ENCODE measurements around the gene DTNBP1. TPM values are rescaled to one million over a fixed set of nuclear protein-coding genes. Genes with fewer than 3 reads are reported as not detected.

Gene DTNBP1
- total RNA-seq, 1 donor from 2014 or later: 17.2 TPM

- Mint-ChIP-seq H3K9me3 (no peaks in the 10 kb centered on the region), H3K27ac (no peak overlapping the region), H3K4me1 (ENCODE audit: low read depth) (no peaks in the 10 kb centered on the region), H3K36me3 (ENCODE audit: low read depth) (peaks cover 3% of the 10 kb centered on the region), H3K27me3 (ENCODE audit: insufficient read depth) (no peaks in the 10 kb centered on the region), H3K4me3 (no peak overlapping the region)
- intact Hi-C loops (cut with micrococcal nuclease): no loop called here
- no peak for DNase-seq (ENCODE audit: low spot score)
Observed at GRCh38 chr6:15536198-15536955, 126.5 kb downstream of the DTNBP1 start.

GRCh38 chr6:15535495-15536197 is 127.2 kb downstream of the DTNBP1 start:
- intact Hi-C loops (cut with micrococcal nuclease): no loop called here
- H3K4me1 Mint-ChIP-seq (ENCODE audit: low read depth): peaks cover 2% of the 10 kb centered on the region
- no peak overlapping the region for H3K27ac Mint-ChIP-seq
- peaks cover 8% of the 10 kb centered on the region for H3K36me3 Mint-ChIP-seq (ENCODE audit: low read depth)
- H3K4me3 Mint-ChIP-seq: no peak overlapping the region
- DNase-seq (ENCODE audit: low spot score): no peak
- no peaks in the 10 kb centered on the region for H3K27me3 Mint-ChIP-seq (ENCODE audit: insufficient read depth)
- H3K9me3 Mint-ChIP-seq: no peaks in the 10 kb centered on the region

- no peak for DNase-seq (ENCODE audit: low spot score)
- Mint-ChIP-seq H3K36me3 (ENCODE audit: low read depth) (peaks cover 8% of the 10 kb centered on the region), H3K27ac (no peak overlapping the region), H3K4me1 (ENCODE audit: low read depth) (peaks cover 6% of the 10 kb centered on the region), H3K4me3 (no peak overlapping the region), H3K9me3 (no peaks in the 10 kb centered on the region), H3K27me3 (ENCODE audit: insufficient read depth) (no peaks in the 10 kb centered on the region)
- intact Hi-C loops (cut with micrococcal nuclease): no loop called here
Observed at GRCh38 chr6:15534974-15535373, 127.9 kb downstream of the DTNBP1 start.

GRCh38 chr6:15533379-15534026 is 129.3 kb downstream of the DTNBP1 start:
- no peak overlapping the region for H3K27ac Mint-ChIP-seq
- DNase-seq (ENCODE audit: low spot score): no peak
- H3K4me1 Mint-ChIP-seq (ENCODE audit: low read depth): peaks cover 6% of the 10 kb centered on the region
- peaks cover 5% of the 10 kb centered on the region for H3K36me3 Mint-ChIP-seq (ENCODE audit: low read depth)
- H3K9me3 Mint-ChIP-seq: no peaks in the 10 kb centered on the region
- no peak overlapping the region for H3K4me3 Mint-ChIP-seq
- no peaks in the 10 kb centered on the region for H3K27me3 Mint-ChIP-seq (ENCODE audit: insufficient read depth)
- intact Hi-C loops (cut with micrococcal nuclease): no loop called here

GRCh38 chr6:15531973-15532372 is 130.9 kb downstream of the DTNBP1 start:
- intact Hi-C loops (cut with micrococcal nuclease): no loop called here
- H3K9me3 Mint-ChIP-seq: no peaks in the 10 kb centered on the region
- H3K36me3 Mint-ChIP-seq (ENCODE audit: low read depth): peaks cover 7% of the 10 kb centered on the region
- H3K27me3 Mint-ChIP-seq (ENCODE audit: insufficient read depth): no peaks in the 10 kb centered on the region
- no peak overlapping the region for H3K27ac Mint-ChIP-seq
- H3K4me1 Mint-ChIP-seq (ENCODE audit: low read depth): peaks cover 6% of the 10 kb centered on the region
- no peak for DNase-seq (ENCODE audit: low spot score)
- H3K4me3 Mint-ChIP-seq: no peak overlapping the region

GRCh38 chr6:15530411-15530810 is 132.4 kb downstream of the DTNBP1 start:
- peaks cover 13% of the 10 kb centered on the region for H3K4me1 Mint-ChIP-seq (ENCODE audit: low read depth)
- peaks cover 17% of the 10 kb centered on the region for H3K36me3 Mint-ChIP-seq (ENCODE audit: low read depth)
- no peak overlapping the region for H3K4me3 Mint-ChIP-seq
- intact Hi-C loops (cut with micrococcal nuclease): no loop called here
- no peak overlapping the region for H3K27ac Mint-ChIP-seq
- no peaks in the 10 kb centered on the region for H3K27me3 Mint-ChIP-seq (ENCODE audit: insufficient read depth)
- DNase-seq (ENCODE audit: low spot score): no peak
- H3K9me3 Mint-ChIP-seq: no peaks in the 10 kb centered on the region

GRCh38 chr6:15528870-15529269 is 134.0 kb downstream of the DTNBP1 start:
- H3K4me1 Mint-ChIP-seq (ENCODE audit: low read depth): peaks cover 13% of the 10 kb centered on the region
- H3K27ac Mint-ChIP-seq: no peak overlapping the region
- H3K4me3 Mint-ChIP-seq: no peak overlapping the region
- intact Hi-C loops (cut with micrococcal nuclease): loop anchor here (5.0 to 10.0 kb wide), 2 partner anchors 93 to 676 kb away; no protein-coding TSS in a partner anchor
- H3K36me3 Mint-ChIP-seq (ENCODE audit: low read depth): peaks cover 28% of the 10 kb centered on the region
- no peaks in the 10 kb centered on the region for H3K27me3 Mint-ChIP-seq (ENCODE audit: insufficient read depth)
- no peak for DNase-seq (ENCODE audit: low spot score)
- H3K9me3 Mint-ChIP-seq: no peaks in the 10 kb centered on the region

- Mint-ChIP-seq H3K27ac (no peak overlapping the region), H3K27me3 (ENCODE audit: insufficient read depth) (no peaks in the 10 kb centered on the region), H3K4me1 (ENCODE audit: low read depth) (peaks cover 14% of the 10 kb centered on the region), H3K4me3 (no peak overlapping the region), H3K36me3 (ENCODE audit: low read depth) (peaks cover 33% of the 10 kb centered on the region), H3K9me3 (no peaks in the 10 kb centered on the region)
- intact Hi-C loops (cut with micrococcal nuclease): loop anchor here (5.0 to 10.0 kb wide), 2 partner anchors 94 to 677 kb away; no protein-coding TSS in a partner anchor
- DNase-seq (ENCODE audit: low spot score): no peak
Observed at GRCh38 chr6:15527838-15528617, 134.8 kb downstream of the DTNBP1 start.

- Mint-ChIP-seq H3K36me3 (ENCODE audit: low read depth) (peaks cover 40% of the 10 kb centered on the region), H3K4me3 (no peak overlapping the region), H3K27ac (no peak overlapping the region), H3K9me3 (no peaks in the 10 kb centered on the region), H3K27me3 (ENCODE audit: insufficient read depth) (no peaks in the 10 kb centered on the region), H3K4me1 (ENCODE audit: low read depth) (peaks cover 32% of the 10 kb centered on the region)
- intact Hi-C loops (cut with micrococcal nuclease): loop anchor here (5.0 to 10.0 kb wide), 2 partner anchors 96 to 679 kb away; no protein-coding TSS in a partner anchor
- no peak for DNase-seq (ENCODE audit: low spot score)
Observed at GRCh38 chr6:15526212-15526701, 136.6 kb downstream of the DTNBP1 start.

GRCh38 chr6:15524861-15525401 is 137.9 kb downstream of the DTNBP1 start:
- no peaks in the 10 kb centered on the region for H3K9me3 Mint-ChIP-seq
- intact Hi-C loops (cut with micrococcal nuclease): loop anchor here (5.0 to 10.0 kb wide), 2 partner anchors 97 to 680 kb away; no protein-coding TSS in a partner anchor
- no peaks in the 10 kb centered on the region for H3K27me3 Mint-ChIP-seq (ENCODE audit: insufficient read depth)
- peaks cover 26% of the 10 kb centered on the region for H3K4me1 Mint-ChIP-seq (ENCODE audit: low read depth)
- H3K36me3 Mint-ChIP-seq (ENCODE audit: low read depth): peaks cover 46% of the 10 kb centered on the region
- DNase-seq (ENCODE audit: low spot score): no peak
- H3K4me3 Mint-ChIP-seq: no peak overlapping the region
- no peak overlapping the region for H3K27ac Mint-ChIP-seq

- peaks cover 26% of the 10 kb centered on the region for H3K4me1 Mint-ChIP-seq (ENCODE audit: low read depth)
- no peak overlapping the region for H3K4me3 Mint-ChIP-seq
- no peaks in the 10 kb centered on the region for H3K9me3 Mint-ChIP-seq
- H3K36me3 Mint-ChIP-seq (ENCODE audit: low read depth): peaks cover 55% of the 10 kb centered on the region
- DNase-seq (ENCODE audit: low spot score): no peak
- H3K27ac Mint-ChIP-seq: no peak overlapping the region
- no peaks in the 10 kb centered on the region for H3K27me3 Mint-ChIP-seq (ENCODE audit: insufficient read depth)
- intact Hi-C loops (cut with micrococcal nuclease): loop anchor here (10.0 kb wide), 1 partner anchor 681 kb away; no protein-coding TSS in a partner anchor
Observed at GRCh38 chr6:15523679-15524630, 138.9 kb downstream of the DTNBP1 start.

Measured in activated T-helper 1 cell treated with anti-CD3 and anti-CD28 coated beads, Interleukin-12 subunit alpha, Interleukin-12 subunit beta, Interleukin-2, Interleukin-4 antibody, amounts not matched to agents 30 ng/mL and 10 ng/mL and 1 ng/mL, durations not matched to agents 14 hours and 24 hours and 36 hours (primary cell).